Esophagus squamous epithelium (tissue), 5 donors: Measurements from ENCODE around the gene SPSB1. TPM values are rescaled to one million over a fixed set of nuclear protein-coding genes. Genes with fewer than 3 reads are reported as not detected.

ENCODE experiments used
- DNase-seq: peaks from one replicate; lab custom pipeline; 2025; lab: John Stamatoyannopoulos, UW
- H3K27ac ChIP-seq, 4 donors: fragments of 200-600 bp; sonication (generic); one replicate each; pipeline ENCODE4 v1.5.1; 2016 to 2019; ENCODE audit warnings: mild to moderate bottlenecking in 1 of 4
- H3K27me3 ChIP-seq, 4 donors: fragments of 200-600 bp; sonication (generic); 1 replicate in 3 of 4; 2 replicates in 1 of 4; pipeline versions ENCODE4 v1.5.1 to v1.6.0; 2017 to 2021; ENCODE audit warnings: antibody characterized with exemption in 1 of 4
- H3K36me3 ChIP-seq, 3 donors: fragments of 200-600 bp; sonication (generic); one replicate each; pipeline ENCODE4 v1.5.1; 2016 to 2019
- H3K4me1 ChIP-seq, 3 donors: fragments of 200-600 bp; sonication (generic); one replicate each; pipeline ENCODE4 v1.5.1; 2017 to 2019
- H3K4me3 ChIP-seq, 4 donors: fragments of 200-600 bp; sonication (generic); 1 replicate in 3 of 4; 2 replicates in 1 of 4; pipeline ENCODE4 v1.5.1; 2016 to 2019; ENCODE audit warnings: mild to moderate bottlenecking in 2 of 4, moderate library complexity in 1 of 4
- H3K9me3 ChIP-seq, 3 donors: fragments of 200-600 bp; sonication (generic); one replicate each; pipeline ENCODE4 v1.5.1; 2016 to 2019
- POLR2A ChIP-seq, 4 donors: fragments of 450-650 bp; IDR thresholded peaks; one replicate each; pipeline ENCODE4 v1.6.1; 2017; ENCODE audit warnings: antibody characterized with exemption in 4 of 4, mild to moderate bottlenecking in 4 of 4, moderate library complexity in 3 of 4
- WGBS, 2 donors: methylation state at CpG; one replicate each; pipeline ENCODE4 v1.1.5; 2018; 5-methylcytosine and 5-hydroxymethylcytosine counted together
- intact Hi-C: fragments of 100-400 bp; cut with DNase I; formaldehyde crosslinking; loops from one replicate; pipeline ENCODE4 v1.15.0; 2022
- total RNA-seq, 4 donors: library from RNA; depleted of rRNA; stranded (reverse); fragments of >200 nt; gene quantifications; one replicate each; pipeline ENCODE4 v1.1.0, GENCODE V29; 2016
- TF ChIP-seq, protein P1 (sequence below), 6 experiments: fragments of 450-650 bp in 4 of 6; fragments of 200-600 bp in 2 of 6; sonication (generic) in 2 of 6; IDR thresholded peaks; one replicate each; pipeline ENCODE4 v1.5.1; 2016 to 2019; ENCODE audit warnings: antibody characterized with exemption in 6 of 6, mild to moderate bottlenecking in 4 of 6, moderate library complexity in 4 of 6
- donor health status: DM: yes; HTN: yes; CAD: no.

Gene SPSB1
- total RNA-seq, 4 donors from 2014 or later: 15.2 to 35.5 (median 25.2) TPM

DNA sequence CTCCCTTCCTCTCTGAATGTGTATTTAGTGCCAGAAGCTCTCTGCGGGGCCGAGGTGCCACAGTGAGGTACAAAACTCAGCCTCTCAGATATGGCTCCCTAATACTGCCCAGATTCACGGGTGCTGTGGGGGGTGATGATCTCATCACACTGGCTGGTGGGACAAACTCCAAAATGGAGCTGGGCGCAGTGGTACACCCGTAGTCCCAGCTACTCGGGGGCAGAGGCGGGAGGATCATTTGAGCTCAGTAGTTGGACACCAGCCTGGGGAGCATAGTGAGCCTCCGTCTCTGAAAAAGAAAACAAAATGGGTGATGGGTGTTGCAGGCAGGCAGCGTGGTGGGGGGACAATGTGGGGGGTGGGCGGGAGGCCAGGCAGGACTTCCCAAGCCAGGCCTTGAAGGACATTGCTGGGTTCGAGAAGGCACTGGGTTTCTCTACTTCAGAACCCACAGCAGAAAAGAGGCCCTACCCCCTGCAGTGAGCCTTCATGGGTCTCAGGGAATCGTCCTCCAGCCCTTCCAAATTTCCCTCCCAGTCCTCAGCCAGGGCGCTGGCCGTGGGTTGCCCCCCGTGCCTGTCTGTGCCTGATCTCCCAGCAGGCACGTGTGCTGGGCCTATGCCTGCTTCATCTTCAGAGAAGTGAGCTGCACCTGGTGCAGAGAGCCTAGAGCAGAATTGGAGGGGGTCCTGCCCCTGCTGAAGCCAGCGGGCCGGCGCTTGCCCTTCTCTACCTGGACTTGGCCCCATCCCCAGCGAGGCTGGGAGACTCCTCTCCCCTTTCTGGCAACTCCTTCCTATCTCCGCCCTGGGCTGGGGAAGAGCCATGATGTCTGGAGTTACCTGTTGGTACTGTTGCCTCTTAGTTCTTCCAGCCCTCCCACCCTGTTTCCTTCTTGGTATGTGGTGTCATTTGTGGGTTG is 44.1 kb upstream of the SPSB1 start:
- Histone ChIP-seq H3K27ac (peak overlapping the region; percentile 68 to 82 (median 78)), H3K27me3 (no peaks in the 10 kb centered on the region), H3K9me3 (no peaks in the 10 kb centered on the region), H3K36me3 (peaks cover 6 to 57% (median 9%) of the 10 kb centered on the region in 3 donors), H3K4me1 (peaks cover 51 to 95% (median 68%) of the 10 kb centered on the region in 3 donors), H3K4me3 (peak overlapping the region in 1 of 4 donors; percentile 8)
- intact Hi-C loops: no loop called here
- DNase-seq: no peak
- WGBS, 2 donors: 51 to 55% methylated on average over 11 to 12 of the region's 21 CpGs
- no peak for TF ChIP-seq POLR2A (IDR thresholded peaks at IDR 0.05)
- TF ChIP-seq, protein P1, sequence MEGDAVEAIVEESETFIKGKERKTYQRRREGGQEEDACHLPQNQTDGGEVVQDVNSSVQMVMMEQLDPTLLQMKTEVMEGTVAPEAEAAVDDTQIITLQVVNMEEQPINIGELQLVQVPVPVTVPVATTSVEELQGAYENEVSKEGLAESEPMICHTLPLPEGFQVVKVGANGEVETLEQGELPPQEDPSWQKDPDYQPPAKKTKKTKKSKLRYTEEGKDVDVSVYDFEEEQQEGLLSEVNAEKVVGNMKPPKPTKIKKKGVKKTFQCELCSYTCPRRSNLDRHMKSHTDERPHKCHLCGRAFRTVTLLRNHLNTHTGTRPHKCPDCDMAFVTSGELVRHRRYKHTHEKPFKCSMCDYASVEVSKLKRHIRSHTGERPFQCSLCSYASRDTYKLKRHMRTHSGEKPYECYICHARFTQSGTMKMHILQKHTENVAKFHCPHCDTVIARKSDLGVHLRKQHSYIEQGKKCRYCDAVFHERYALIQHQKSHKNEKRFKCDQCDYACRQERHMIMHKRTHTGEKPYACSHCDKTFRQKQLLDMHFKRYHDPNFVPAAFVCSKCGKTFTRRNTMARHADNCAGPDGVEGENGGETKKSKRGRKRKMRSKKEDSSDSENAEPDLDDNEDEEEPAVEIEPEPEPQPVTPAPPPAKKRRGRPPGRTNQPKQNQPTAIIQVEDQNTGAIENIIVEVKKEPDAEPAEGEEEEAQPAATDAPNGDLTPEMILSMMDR (IDR thresholded peaks at IDR 0.05): no peak

DNA sequence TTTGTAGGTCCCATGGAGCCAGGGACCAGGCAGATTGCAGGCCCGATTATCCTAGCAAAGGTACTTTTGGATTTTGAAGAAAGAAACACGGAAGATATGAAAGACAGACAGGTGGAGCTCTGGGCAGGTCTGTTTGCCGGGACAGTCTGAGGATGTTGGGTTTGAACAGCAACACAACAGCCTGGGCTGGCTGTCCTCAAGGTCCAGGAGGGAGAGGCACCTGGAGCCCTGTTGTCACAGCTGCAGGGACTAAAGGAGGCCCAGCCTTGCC is 43.5 kb upstream of the SPSB1 start:
- TF ChIP-seq, protein P1 (IDR thresholded peaks at IDR 0.05): no peak
- no peak for TF ChIP-seq POLR2A (IDR thresholded peaks at IDR 0.05)
- WGBS, 2 donors: 29 to 61% methylated on average over 3 of the region's 3 CpGs
- H3K4me3 ChIP-seq: no peak overlapping the region
- no peaks in the 10 kb centered on the region for H3K27me3 ChIP-seq
- DNase-seq: no peak
- no peaks in the 10 kb centered on the region for H3K9me3 ChIP-seq
- H3K36me3 ChIP-seq: peaks cover 6 to 61% (median 9%) of the 10 kb centered on the region in 3 donors
- peaks cover 47 to 92% (median 62%) of the 10 kb centered on the region in 3 donors for H3K4me1 ChIP-seq
- H3K27ac ChIP-seq: peak overlapping the region; percentile 68 to 82 (median 78)
- intact Hi-C loops: no loop called here

DNA sequence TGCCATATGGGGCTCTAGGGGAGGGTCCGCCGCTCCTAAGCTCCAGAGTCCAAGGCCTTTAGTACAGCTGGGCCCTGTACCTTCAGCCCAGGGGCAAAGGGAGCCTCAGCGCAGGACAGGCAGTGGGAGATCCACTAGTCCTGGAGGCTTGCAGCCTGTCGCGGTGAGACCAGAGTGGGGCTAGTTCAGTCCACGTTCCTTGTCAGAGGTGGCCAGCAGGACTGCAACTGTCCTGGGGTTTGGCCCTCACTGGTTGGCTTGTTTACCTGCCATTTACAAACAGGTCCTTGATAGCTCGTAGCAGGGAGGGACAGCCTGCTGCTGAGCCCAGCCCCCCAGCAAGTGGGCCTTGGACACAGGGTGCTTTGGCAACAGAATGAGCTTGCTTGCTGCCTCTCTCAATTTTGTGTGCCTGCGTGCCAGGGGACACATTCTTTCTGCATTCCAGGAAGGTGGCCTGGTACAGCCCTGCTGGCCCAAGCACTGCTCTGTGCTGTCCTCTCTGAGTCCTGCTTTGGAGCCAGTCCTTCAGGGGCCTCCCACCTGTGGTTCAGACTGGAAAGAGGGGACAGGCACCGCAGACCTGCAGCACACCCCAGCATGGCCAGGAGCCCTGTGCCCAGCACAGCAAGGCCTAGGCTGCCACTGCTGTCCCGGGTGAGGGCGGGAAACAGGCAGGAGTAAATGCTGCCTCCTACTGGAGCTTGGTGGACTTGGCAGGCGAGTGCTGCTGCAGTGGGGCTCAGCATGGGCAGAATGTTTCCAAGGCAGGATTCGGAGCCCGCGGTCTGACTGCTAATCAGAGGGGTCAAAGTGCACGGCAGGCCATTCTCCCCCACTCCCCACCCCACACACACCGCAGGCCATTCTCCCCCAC is 42.9 kb upstream of the SPSB1 start:
- Histone ChIP-seq H3K27ac (peak overlapping the region; percentile 68 to 82 (median 78)), H3K4me1 (peaks cover 41 to 86% (median 56%) of the 10 kb centered on the region in 3 donors), H3K9me3 (no peaks in the 10 kb centered on the region), H3K27me3 (no peaks in the 10 kb centered on the region), H3K4me3 (no peak overlapping the region), H3K36me3 (peaks cover 6 to 61% (median 9%) of the 10 kb centered on the region in 3 donors)
- TF ChIP-seq, protein P1 (IDR thresholded peaks at IDR 0.05): peak; percentile 35 to 81 (median 52)
- no peak for TF ChIP-seq POLR2A (IDR thresholded peaks at IDR 0.05)
- intact Hi-C loops: no loop called here
- no peak for DNase-seq
- WGBS, 2 donors: 61 to 100% methylated on average over 3 to 5 of the region's 17 CpGs

DNA sequence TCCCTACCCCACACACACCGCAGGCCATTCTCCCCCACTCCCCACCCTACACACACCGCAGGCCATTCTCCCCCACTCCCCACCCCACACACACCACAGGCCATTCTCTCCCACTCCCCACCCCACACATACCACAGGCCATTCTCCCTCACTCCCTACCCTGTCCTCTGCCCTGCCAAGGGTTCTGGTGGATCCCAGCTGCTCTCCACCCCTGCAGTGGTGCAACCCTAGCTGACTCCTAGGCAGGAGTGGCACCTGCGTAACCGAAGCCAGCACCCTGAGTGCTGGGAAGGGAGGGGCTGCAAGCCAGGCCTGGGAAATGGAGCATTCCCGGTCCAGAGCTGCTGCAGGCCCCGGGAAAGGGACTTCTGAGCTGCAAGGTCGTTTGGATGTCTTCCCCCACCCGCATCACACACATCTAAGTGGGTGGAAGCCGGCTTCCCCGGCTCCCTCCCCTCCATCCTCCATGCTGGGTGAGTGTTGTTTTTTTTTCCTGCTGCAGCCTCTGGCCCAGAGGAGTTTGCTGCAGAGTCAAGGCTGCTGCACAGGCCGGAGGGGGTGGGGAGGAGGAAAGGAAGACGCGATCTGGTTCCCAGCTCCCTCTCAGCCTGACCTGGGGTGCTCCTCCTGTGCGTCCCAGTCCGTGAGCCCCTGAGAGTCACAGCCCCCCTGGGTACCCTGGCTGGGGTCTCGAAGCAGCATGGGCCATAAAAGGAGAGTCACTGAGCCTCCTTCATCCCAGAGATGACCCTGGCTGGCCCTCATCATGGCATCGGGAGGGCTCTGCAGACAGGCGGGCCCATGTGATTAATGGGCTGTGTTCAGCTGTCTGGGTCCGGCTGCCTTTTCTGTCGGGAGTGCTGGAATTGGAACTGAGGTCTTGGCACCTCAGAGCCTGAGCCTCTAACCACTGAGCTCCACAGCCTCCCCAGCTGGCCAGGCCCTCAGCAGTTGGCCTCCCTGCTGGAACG is 42.0 kb upstream of the SPSB1 start:
- TF ChIP-seq, protein P1 (IDR thresholded peaks at IDR 0.05): no peak
- TF ChIP-seq POLR2A (IDR thresholded peaks at IDR 0.05): peak in 1 of 4 donors; percentile 26
- no peak for DNase-seq
- 5 to 94% methylated on average over 2 to 4 of the region's 21 CpGs for WGBS, 2 donors
- peaks cover 6 to 58% (median 9%) of the 10 kb centered on the region in 3 donors for H3K36me3 ChIP-seq
- intact Hi-C loops: no loop called here
- no peaks in the 10 kb centered on the region for H3K27me3 ChIP-seq
- H3K27ac ChIP-seq: peak overlapping the region; percentile 68 to 82 (median 78)
- H3K4me1 ChIP-seq: peaks cover 36 to 77% (median 50%) of the 10 kb centered on the region in 3 donors
- no peaks in the 10 kb centered on the region for H3K9me3 ChIP-seq
- peak overlapping the region in 3 of 4 donors; percentile 5 to 25 (median 7) for H3K4me3 ChIP-seq
